ENCODE results near the gene POLR2A. TPM values are rescaled to one million over a fixed set of nuclear protein-coding genes. Genes with fewer than 3 reads are reported as not detected.

The POLR2A gene
- 9.9 and 11.3 TPM in 2 replicates for total RNA-seq (2014; rRNA removed; shearing (Covaris generic))

DNA sequence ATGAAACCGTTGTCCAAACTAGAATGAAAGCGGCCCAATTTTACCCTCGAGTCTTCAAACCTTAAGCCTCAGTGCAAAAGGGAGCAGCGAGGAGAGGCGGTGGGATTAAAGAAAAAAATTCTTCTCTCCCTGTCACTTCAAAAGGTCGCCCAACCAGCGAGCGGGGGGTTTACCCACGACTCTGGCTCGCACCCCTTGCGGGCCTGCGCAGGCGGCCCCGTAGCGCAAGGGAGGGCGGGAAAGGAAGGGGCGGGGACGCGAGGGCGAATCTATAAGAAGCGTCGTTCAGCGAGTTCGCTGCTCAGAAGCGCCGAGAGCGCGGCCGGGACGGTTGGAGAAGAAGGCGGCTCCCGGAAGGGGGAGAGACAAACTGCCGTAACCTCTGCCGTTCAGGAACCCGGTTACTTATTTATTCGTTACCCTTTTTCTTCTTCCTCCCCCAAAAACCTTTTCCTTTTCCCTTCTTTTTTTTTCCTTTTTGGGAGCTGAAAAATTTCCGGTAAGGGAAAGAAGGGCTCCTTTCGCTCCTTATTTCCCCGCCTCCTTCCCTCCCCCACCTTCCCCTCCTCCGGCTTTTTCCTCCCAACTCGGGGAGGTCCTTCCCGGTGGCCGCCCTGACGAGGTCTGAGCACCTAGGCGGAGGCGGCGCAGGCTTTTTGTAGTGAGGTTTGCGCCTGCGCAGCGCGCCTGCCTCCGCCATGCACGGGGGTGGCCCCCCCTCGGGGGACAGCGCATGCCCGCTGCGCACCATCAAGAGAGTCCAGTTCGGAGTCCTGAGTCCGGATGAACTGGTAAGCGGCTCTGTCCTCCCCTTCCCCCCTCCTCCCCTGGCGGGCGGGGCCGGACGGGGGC, at the start of gene POLR2A:
POLR2A (plus strand) TSS at position 300 of the 852 bp plus-strand sequence.
- DNase-seq (ENCODE audit: low spot score), result peak; percentile 92

DNA sequence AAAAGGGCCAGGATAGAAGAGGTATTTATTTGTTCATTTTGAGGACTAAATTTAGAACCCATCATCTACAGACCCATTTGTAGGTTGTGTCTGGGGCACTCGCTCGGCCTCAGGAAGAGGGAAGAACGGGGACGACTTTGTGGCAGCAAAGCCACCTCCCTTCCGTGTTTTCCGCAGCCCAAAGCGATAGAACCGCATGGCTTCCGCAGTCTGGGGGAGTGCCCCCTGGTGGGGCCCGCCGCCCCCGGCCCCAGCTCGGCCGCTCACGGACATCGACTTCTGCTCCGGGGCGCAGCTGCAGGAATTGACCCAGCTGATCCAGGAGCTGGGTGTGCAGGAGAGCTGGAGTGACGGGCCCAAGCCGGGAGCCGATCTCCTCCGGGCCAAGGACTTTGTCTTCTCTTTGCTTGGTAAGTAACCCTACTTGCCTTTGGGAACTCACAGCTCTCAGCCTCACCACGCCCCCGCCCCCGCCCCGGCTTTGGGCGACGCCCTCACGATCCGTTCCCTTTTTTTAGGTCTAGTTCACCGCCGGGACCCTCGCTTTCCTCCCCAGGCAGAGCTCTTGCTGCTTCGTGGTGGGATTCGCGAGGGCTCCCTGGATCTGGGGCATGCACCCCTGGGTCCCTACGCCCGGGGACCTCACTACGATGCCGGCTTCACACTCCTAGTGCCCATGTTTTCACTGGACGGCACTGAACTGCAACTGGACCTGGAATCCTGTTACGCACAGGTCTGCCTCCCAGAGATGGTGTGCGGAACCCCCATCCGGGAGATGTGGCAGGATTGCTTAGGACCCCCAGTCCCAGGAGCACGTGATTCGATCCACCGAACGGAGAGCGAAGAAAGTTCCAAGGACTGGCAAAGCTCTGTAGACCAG, 48.2 kb upstream of the POLR2A start:
- DNase-seq (ENCODE audit: low spot score), result no peak

DNA sequence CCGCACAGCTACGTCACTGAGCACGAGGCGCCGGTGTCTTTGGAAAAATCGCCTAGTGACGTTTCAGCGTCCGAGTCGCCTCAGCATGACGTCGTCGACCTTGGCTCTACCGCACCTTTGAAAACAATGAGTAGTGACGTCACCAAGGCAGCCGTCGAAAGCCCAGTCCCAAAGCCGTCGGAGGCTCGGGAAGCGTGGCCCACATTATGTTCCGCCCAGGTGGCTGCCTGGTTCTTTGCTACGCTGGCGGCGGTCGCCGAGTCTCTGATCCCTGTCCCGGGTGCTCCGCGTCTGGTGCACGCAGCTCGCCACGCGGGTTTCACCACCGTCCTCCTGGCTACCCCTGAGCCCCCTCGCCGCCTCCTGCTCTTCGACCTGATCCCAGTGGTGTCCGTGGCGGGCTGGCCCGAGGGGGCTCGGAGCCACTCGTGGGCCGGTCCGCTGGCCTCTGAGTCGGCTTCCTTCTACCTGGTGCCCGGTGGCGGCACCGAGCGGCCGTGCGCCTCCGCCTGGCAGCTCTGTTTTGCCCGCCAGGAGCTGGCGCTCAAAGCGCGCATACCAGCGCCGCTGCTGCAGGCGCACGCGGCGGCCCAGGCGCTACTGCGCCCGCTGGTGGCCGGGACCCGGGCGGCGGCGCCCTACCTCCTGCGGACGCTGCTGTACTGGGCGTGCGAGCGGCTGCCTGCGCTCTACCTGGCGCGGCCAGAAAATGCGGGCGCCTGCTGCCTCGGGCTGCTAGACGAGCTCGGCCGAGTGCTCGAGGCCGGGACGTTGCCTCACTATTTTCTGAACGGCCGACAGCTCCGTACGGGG, 47.4 kb upstream of the POLR2A start:
- no peak for DNase-seq (ENCODE audit: low spot score)

DNA sequence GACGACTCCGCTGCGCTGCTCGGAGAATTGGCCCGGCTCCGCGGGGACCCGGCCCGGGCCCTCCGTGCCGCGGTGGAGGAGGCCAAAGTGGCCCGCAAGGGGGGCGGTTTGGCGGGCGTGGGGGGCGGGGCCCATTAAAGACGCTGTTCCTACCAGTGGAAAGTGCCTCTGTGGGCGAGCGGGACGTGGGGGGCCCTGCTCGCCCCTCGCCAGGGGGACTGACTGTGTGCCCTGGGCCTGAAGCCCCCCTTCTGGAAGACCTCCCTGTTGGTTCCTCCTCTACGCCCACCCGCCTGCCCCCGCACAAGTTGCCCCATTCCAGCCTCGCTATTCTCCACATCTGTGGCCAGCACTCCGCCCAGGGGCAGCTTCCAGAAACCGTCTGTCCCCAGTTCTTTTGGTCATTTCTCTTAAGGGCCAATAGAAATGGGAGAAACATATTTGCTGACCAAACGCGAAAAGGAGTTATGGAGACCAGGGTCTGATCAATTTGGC, 46.8 kb upstream of the POLR2A start:
- no peak for DNase-seq (ENCODE audit: low spot score)

DNA sequence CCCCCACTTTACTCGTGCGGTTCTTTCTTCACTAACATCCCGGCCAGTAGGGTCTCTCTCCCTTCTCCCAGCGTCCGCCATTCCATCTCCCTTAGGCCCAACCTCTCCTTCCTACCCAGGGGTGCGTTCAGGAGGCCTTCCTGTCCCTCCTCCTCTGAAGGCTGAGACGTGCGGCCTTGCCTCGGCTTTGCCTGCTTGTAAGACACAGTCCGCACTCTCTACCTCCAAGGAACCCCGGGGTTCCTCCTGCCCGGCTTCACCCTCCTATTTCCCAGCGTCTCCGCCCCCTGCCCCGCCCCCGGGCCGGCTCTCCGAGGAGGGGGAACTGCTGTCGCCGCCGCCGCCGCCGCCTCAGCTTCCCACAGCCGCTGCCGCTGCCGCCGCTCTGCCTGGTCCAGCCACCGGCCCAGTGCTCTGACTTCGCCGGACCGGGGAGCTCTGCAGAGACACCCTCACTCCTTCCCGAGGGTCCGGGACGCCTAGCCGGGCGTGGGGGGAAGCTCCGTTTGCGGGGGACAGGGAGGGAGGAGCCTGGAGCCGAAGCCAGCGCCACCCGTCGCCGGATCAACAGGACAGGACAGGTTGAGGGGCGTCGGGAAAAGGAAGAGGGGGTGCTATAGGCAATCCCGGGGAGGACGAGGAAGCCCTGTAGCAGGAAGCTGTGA, 46.1 kb upstream of the POLR2A start:
- no peak for DNase-seq (ENCODE audit: low spot score)

- DNase-seq (ENCODE audit: low spot score), result no peak
Measured at GRCh38 chr17:7438656-7439460, 45.3 kb upstream of the POLR2A start.

DNA sequence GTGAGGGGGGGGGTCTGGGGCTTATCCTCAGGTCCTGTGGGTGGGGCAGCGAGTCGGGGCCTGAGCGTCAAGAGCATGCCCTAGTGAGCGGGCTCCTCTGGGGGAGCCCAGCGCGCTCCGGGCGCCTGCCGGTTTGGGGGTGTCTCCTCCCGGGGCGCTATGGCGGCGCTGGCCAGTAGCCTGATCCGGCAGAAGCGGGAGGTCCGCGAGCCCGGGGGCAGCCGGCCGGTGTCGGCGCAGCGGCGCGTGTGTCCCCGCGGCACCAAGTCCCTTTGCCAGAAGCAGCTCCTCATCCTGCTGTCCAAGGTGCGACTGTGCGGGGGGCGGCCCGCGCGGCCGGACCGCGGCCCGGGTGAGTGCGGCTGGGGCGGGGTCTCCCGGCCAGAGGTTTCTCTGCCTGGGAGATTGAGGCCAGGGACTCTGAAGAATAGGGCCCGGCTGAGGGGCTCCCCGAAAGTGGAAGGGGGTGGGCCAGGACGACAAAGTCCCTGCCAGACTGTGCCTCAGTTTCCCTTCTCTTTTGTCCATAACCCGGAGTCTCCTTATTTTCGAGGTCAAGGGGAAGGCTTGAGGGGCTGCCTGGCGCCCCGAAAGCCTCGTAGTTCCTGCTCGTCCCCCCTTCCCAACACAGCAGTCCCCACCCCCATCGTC, 44.6 kb upstream of the POLR2A start, which contains the start of gene FGF11:
FGF11 (plus strand) TSS at position 51 of the 651 bp plus-strand sequence; CDS start at position 160, 109 bp downstream.
- no peak for DNase-seq (ENCODE audit: low spot score)

- DNase-seq (ENCODE audit: low spot score), result no peak
Measured at GRCh38 chr17:7440113-7440833, 43.9 kb upstream of the POLR2A start.

- no peak for DNase-seq (ENCODE audit: low spot score)
Measured at GRCh38 chr17:7440834-7441195, 43.4 kb upstream of the POLR2A start.

GRCh38 chr17:7441266-7441665, 42.9 kb upstream of the POLR2A start:
- no peak for DNase-seq (ENCODE audit: low spot score)

DNA sequence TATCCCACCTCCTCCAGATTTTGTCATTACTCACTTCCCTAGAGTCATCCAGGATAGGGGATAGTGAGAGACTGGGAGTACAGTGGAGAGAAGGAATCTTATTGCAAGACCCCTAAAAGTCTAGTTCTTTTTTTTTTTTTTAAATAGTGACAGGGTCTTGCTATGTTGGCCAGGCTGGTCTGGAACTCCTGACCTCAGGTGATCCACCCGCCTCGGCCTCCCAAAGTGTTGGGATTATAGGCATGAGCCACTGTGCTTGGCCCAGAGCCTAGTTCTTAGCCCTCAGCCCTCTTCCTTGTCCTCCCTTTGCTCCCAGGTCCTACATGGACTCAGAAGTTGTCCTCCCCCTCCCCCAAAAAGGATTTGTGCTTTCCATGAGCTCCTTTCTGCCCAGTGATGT, 42.0 kb upstream of the POLR2A start:
- no peak for DNase-seq (ENCODE audit: low spot score)

- no peak for DNase-seq (ENCODE audit: low spot score)
Measured at GRCh38 chr17:7443499-7444485, 40.4 kb upstream of the POLR2A start.

DNA sequence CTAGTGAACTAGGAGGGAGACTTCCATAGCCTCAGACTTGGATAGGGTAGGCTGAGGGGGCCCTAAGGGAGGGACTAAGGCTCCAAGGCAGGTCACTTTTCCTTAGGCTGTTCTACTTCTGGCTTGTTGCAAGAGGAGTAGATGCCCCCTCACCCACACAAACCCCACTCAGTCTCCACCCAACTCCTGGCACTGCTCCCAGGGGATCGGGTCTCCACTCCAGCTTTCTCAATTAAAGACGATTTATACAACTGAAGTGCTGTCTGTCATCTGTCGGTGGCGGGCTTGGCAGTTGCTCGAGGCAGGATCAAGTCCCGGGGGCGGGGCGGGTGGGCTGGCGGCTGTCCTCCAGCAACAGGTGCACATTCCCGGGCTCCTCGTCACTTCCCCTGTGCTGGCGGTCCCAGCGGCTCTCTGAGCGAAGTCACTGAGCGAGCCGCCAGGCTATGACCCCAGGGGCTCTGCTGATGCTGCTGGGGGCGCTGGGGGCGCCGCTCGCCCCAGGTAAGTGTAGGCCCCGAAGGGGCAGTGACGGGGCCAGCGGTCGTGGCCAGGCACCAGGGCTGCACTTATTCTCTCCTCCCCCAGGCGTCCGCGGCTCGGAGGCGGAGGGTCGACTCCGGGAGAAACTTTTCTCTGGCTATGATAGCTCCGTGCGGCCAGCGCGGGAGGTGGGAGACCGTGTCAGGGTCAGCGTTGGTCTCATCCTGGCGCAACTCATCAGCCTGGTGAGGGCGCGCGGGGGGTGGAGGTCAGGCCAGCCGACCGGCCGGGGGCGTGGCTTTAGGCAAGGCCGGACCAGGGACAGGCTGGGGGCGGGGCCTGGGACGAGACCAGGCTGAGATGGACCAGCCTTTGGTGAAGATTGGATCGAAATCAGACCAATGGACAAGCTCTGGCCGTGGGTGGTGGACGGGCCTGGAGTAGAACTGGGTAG, 39.2 kb upstream of the POLR2A start, which contains the start of gene CHRNB1:
CHRNB1 (plus strand) TSS at position 380 of the 937 bp plus-strand sequence; CDS start at position 447, 67 bp downstream.
- DNase-seq (ENCODE audit: low spot score), result no peak

GRCh38 chr17:7445619-7445968, 38.6 kb upstream of the POLR2A start:
- DNase-seq (ENCODE audit: low spot score), result no peak

DNA sequence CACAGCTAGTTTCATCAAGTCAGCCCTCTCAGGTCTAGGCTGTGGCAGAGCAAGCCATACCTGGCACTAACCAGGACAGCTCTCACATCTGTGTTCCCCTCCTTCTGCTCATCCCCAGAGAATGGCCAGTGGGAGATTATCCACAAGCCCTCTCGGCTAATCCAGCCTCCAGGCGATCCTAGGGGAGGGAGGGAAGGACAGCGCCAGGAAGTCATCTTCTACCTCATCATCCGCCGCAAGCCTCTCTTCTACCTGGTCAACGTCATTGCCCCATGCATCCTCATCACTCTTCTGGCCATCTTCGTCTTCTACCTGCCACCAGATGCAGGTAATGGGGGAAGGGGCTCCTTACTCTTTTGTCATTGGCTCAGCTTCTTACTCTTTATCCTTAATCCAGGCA, 35.7 kb upstream of the POLR2A start:
- no peak for DNase-seq (ENCODE audit: low spot score)

DNA sequence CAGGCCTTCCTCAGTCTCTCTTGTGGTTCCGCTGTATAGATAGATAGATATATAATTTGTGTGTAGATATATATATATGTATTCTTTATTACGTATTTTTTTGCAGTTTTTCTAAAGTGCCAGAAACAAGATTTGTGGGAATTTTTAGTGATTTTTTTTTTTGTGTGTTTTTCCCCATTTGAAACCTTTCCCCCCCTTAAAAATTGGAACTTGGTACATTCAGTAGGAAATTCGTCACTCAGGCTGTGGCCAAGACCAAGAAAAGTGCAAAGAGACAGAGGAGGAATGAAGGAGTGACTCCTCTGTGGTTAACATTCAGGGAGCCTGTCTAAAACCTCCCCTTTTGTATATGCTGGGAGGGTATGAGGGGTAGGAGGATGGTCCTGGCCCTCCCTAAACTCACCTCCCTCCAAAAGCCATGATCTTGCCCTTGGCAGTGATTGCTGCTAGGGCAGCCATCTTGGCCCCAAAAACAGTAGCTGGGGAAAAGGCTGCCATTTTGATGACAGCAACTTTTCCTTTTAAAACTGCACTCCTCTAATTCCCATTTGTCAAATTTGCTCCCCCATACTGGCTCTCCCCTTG, 24.1 kb upstream of the POLR2A start:
- DNase-seq (ENCODE audit: low spot score), result no peak
